Left cardiac atrium (tissue), 4 donors: ENCODE measurements around the gene MAP3K13. TPM values are rescaled to one million over a fixed set of nuclear protein-coding genes. Genes with fewer than 3 reads are reported as not detected.
A peak's percentile ranks its signal among the peaks of the same experiment; 100 is the strongest.

Source experiments
- ATAC-seq, 2 donors: fragments of 200-7000 bp; cut with Tn5 transposase; one replicate each; pipeline ENCODE4 v1.9.1; 2020; ENCODE audit warnings: mild to moderate bottlenecking in 2 of 2, moderate library complexity in 2 of 2
- DNase-seq: peaks from one replicate; pipeline ENCODE4 v3.0.0-alpha.2; 2020
- intact Hi-C, 2 donors: fragments of 100-400 bp; cut with DNase I; formaldehyde crosslinking; loops; one replicate each; pipeline versions ENCODE4 v1.14.1 to v1.15.1; 2022 to 2023
- long read RNA-seq: library from polyadenylated mRNA; unstranded; transcript quantifications from one replicate; pipeline ENCODE4 v2.0.0, GENCODE V29; 2021
- total RNA-seq, 2 donors: library from RNA; stranded (reverse); fragmentation: NEBNext Ultra II Directional; extraction: Animal tissue kit (Norgen Biotek cat#: 25700); gene quantifications; one replicate each; pipeline ENCODE4 v1.2.1, GENCODE V29; 2021
- donor health status: DM: no; HTN: yes; CAD: no.
- donor health status: DM: no; HTN: yes; CAD: no; lungs with severe emphysema.
- donor health status: DM: yes; HTN: yes; CAD: no.
- donor health status: Dilated cardiomyopathy.

MAP3K13 gene, protein sequence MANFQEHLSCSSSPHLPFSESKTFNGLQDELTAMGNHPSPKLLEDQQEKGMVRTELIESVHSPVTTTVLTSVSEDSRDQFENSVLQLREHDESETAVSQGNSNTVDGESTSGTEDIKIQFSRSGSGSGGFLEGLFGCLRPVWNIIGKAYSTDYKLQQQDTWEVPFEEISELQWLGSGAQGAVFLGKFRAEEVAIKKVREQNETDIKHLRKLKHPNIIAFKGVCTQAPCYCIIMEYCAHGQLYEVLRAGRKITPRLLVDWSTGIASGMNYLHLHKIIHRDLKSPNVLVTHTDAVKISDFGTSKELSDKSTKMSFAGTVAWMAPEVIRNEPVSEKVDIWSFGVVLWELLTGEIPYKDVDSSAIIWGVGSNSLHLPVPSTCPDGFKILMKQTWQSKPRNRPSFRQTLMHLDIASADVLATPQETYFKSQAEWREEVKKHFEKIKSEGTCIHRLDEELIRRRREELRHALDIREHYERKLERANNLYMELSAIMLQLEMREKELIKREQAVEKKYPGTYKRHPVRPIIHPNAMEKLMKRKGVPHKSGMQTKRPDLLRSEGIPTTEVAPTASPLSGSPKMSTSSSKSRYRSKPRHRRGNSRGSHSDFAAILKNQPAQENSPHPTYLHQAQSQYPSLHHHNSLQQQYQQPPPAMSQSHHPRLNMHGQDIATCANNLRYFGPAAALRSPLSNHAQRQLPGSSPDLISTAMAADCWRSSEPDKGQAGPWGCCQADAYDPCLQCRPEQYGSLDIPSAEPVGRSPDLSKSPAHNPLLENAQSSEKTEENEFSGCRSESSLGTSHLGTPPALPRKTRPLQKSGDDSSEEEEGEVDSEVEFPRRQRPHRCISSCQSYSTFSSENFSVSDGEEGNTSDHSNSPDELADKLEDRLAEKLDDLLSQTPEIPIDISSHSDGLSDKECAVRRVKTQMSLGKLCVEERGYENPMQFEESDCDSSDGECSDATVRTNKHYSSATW
- 10 to 100 TPM; 12.5 to 16.2 TPM for total RNA-seq
- long read RNA-seq, partial matches to known transcripts = 0 of 8 reads
- long read RNA-seq, other reads (novel, unspliced or antisense) = 5 of 8 reads

- DNase-seq (peak; percentile 90), ATAC-seq (peak; percentile 100)
- intact Hi-C loops = no loop called here
These were observed at the start of gene MAP3K13 for GRCh38 chr3:185362850-185363661. Gene MAP3K13, plus strand, starts transcription at chr3:185363136. Its CDS starts 65,446 bp downstream, at chr3:185428582.

GRCh38 chr3:185313693-185314246 lies 49.2 kb upstream of the MAP3K13 start:
- peak in 1 of 2 donors; percentile 82 for ATAC-seq
- intact Hi-C loops = no loop called here
- DNase-seq = no peak

- DNase-seq (no peak), ATAC-seq (peak; percentile 43 to 65)
- intact Hi-C loops = no loop called here
These were observed 46.1 kb upstream of the MAP3K13 start for GRCh38 chr3:185316740-185317412.

DNA sequence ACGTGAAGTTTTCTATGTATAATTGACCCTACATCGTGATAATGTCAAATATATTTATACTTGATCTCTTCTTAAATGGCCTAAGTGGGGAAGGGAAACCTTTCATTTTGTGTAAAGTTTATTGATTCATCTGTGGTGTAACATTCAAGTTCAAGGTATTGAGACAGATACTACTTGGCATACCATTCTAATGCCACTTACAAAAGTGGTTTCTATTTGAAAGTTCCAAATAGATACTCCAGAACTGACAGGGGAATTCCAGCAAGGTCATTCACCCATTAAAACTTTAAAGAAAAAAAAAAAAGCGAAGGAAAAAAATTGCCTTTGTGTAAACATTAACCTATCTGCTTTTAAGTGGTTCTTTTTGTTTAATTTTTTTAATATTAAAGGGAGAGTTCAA lies 45.3 kb upstream of the MAP3K13 start:
- DNase-seq = no peak
- intact Hi-C loops = no loop called here

GRCh38 chr3:185318141-185318540 lies 44.8 kb upstream of the MAP3K13 start:
- intact Hi-C loops = no loop called here
- ATAC-seq = peak in 1 of 2 donors; percentile 27
- DNase-seq = no peak

More for the DNA sequence above, 45.3 kb upstream of the MAP3K13 start:
- no peak for ATAC-seq

GRCh38 chr3:185319801-185320200 lies 43.1 kb upstream of the MAP3K13 start:
- DNase-seq (no peak), ATAC-seq (no peak)
- intact Hi-C loops = no loop called here

DNA sequence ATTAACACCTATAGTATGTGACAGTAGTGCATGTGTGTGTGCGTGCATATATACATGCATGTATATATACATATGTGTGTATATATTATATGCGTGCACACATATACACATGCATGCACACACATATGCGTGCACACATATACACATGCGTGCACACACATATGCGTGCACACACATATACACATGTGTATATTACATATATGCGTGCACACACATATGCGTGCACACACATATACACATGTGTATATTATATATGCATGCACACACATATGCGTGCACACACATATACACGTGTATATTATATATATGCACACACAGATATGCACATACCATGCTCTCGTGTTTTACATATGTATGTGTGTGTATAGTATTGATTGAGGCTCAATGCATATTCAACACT lies 42.0 kb upstream of the MAP3K13 start:
- no peak for DNase-seq

GRCh38 chr3:185322101-185322719 lies 40.7 kb upstream of the MAP3K13 start:
- no peak for DNase-seq
- no peak for ATAC-seq
- intact Hi-C loops = no loop called here

More for the DNA sequence above, 42.0 kb upstream of the MAP3K13 start:
- intact Hi-C loops = no loop called here
- ATAC-seq = no peak

DNA sequence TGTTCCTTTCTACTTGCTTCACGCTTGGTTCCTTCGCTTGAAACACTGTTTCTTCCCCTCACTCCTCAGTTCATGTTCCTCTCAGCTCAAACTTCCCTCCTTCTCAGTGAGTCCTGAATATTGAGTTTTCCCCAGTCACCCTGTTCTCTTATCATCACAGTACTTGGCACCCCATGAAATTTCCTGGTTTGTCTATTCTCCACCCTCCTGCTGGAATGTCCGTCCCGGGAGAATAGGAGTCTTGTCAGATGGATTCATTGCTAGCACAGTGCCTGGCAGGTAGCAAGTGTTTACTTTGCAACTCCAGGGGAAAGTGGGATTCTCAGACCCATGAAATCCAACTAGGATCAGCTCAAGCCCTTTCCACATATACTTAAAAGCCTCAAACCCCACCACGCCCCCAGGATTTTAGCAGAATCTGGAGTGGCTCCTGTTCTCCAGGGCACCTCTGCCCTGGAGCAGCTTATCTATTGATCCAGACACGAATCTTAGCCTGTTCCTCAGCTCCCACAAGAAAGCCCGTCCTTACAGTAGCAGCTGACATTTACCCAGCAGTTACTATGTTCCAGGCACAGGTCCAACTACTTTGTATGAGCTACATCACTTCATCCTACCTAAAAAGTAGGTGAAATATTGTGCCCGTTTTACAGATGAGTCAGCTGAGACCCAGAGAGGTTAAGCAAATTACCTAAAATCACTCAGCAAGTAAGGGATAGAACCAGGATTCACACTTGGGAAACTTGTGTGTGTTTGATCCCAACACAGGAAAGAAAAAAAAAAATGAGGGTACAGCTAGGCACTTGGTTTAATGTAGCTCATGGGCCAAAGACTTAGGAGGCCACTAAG lies 36.8 kb upstream of the MAP3K13 start:
- DNase-seq (no peak), ATAC-seq (no peak)
- intact Hi-C loops = no loop called here

DNA sequence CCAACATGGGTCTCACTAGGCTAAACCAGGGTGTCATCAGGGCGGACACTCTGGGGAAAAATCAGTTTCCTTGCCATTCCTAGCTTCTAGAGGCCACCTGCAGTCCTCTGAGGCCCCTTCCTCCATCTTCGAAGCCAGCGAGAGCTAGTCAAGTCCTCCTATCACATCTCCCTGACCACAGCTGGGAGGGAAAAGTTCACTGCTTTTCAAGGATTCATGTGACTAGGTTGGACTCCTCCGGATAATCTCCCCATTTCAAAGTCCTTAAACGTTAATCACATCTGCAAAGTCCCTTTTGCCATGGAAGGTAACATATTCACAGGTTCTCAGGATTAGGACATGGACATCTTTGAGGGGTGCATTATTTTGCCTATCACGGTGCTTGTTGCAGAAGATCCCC lies 35.9 kb upstream of the MAP3K13 start:
- DNase-seq (no peak), ATAC-seq (no peak)
- intact Hi-C loops = no loop called here

DNA sequence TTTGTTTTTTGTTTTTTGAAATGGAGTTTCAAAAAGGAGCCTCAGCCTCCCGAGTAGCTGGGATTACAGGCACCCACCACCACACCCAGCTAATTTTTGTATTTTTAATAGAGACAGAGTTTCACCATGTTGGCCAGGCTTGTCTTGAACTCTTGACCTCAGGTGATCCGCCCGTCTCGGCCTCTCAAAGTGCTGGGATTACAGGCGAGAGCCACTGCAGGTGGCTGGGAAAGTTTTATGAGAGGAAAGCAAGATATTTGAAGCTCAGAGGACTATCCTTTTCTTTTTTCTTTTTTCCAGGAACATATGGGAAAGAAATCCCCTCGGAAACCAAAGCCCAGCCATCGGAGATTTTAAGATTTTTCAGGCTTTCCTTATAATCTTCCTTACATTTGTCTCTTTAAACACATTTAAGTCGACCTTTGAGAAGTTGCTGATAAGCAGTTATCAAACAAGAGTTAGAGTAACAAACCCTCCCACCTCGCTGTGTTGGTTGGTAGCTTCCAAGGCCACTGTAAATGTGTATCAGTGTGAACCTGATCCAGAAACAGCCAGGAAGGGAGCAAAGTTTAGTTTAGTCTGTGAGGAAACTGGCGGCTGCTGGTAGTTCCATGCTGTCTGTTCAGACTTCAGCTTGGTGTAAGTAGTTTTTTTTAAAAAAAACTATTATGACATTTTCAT lies 34.5 kb upstream of the MAP3K13 start:
- DNase-seq (no peak), ATAC-seq (peak in 1 of 2 donors; percentile 44)
- intact Hi-C loops = no loop called here

DNA sequence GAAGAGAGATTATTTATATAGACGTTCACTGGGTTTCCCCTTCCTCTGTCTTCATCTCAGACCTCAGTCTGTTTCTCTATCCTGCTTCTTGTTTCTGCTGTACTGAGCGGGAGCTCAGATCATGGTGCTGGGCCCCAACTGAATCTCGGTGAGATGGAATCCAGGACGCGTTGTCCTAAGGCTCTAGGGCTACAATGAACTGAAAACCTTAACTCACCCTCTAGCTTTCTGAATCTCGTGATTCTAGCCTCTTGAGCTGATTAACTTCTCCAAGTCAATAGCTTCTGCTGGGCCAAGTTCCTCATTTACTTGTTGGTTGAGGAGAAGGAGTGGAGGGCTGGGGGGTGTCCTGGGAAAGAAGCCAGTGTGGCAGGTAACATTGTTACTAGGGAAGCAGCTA lies 32.7 kb upstream of the MAP3K13 start:
- ATAC-seq (peak in 1 of 2 donors; percentile 18), DNase-seq (no peak)
- intact Hi-C loops = no loop called here

- intact Hi-C loops = no loop called here
- ATAC-seq (no peak), DNase-seq (no peak)
These were observed 32.3 kb upstream of the MAP3K13 start for GRCh38 chr3:185330644-185331043.

DNA sequence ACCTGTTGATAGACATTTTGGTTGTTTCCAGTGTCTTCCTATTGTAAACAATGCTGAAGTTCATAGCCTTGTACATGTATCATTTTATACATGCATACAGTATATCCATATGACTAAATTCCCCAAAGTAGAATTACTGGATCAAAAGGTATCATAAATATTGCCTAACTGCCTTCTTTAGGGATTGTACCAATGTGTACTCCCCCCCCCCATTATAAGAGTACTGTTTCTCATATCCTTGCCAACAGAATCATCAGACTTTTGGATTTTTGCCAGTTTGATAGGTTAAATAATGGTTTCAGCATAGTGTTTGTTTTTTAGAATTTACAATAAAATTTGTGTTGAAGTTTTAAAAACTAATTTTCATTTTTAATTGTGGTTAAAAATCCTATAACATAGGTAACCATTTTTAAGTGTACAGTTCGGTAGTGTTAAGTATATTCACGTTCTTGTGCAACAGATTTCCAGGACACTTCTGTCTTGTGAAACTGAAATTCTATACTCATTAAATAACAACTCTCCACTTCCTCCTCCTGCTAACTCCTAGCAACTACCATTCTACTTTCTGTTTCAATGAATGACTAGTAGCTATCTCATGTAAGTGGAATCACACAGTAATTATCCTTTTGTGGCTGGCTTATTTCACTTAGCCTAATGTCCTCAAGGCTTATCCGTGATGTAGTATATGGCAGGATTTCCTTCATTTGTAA lies 30.8 kb upstream of the MAP3K13 start:
- ATAC-seq = peak in 1 of 2 donors; percentile 82
- DNase-seq = no peak
- intact Hi-C loops = no loop called here

- peak in 1 of 2 donors; percentile 63 for ATAC-seq
- intact Hi-C loops = no loop called here
- DNase-seq = no peak
These were observed 27.1 kb upstream of the MAP3K13 start for GRCh38 chr3:185335799-185336198.
